AG04449 (cell line): ENCODE results near the gene PRKG1.

Experiments used
- CTCF ChIA-PET: fragments of 350-600 bp; formaldehyde crosslinking; extraction: SDS; loops from one replicate; lab custom pipeline; 2021; ENCODE audit warnings: antibody characterized with exemption; lab: Yijun Ruan, JAX
- POLR2A ChIA-PET: fragments of 400-600, 350-600 bp; formaldehyde crosslinking; extraction: SDS; loops from one replicate; lab custom pipeline; 2020; ENCODE audit warnings: antibody characterized with exemption, inconsistent platforms; lab: Yijun Ruan, JAX
- DNase-seq: peaks from one replicate; pipeline ENCODE4 v3.0.0-alpha.2; 2010; ENCODE audit warnings: low read depth, low spot score
- H3K4me3 ChIP-seq: 2 replicates; pipeline ENCODE4 v1.5.1; 2011; ENCODE audit warnings: low read depth, mild to moderate bottlenecking, control low read depth, low read length
- TF ChIP-seq, protein P1 (sequence below): IDR thresholded peaks from one replicate; pipeline ENCODE4 v1.5.1; 2011; ENCODE audit warnings: mild to moderate bottlenecking, moderate library complexity, low read length, control low read depth, inconsistent platforms; ENCODE audit not compliant: insufficient read depth; ENCODE audit errors: missing control alignments

The PRKG1 gene

DNA sequence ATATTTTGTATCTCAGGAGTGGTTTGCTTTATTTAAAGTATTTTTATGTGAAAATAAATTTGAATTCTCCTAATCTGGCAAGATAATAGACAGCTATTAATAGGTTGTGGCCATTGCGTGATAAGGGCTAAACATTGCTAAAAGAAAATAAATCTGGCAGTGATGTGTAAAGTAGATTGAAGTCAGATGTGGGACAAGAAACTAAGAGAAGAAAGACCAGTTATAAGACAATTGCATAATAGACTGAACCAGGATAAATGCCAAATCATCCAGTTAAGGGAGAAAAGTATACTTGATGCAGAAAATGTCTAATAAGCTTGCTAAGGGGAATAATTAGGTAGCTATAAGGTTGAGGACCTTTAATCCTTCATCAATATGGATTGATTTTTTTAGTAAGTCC, 822.6 kb downstream of the PRKG1 start:
- POLR2A ChIA-PET, result no interaction called here
- TF ChIP-seq, protein P1, sequence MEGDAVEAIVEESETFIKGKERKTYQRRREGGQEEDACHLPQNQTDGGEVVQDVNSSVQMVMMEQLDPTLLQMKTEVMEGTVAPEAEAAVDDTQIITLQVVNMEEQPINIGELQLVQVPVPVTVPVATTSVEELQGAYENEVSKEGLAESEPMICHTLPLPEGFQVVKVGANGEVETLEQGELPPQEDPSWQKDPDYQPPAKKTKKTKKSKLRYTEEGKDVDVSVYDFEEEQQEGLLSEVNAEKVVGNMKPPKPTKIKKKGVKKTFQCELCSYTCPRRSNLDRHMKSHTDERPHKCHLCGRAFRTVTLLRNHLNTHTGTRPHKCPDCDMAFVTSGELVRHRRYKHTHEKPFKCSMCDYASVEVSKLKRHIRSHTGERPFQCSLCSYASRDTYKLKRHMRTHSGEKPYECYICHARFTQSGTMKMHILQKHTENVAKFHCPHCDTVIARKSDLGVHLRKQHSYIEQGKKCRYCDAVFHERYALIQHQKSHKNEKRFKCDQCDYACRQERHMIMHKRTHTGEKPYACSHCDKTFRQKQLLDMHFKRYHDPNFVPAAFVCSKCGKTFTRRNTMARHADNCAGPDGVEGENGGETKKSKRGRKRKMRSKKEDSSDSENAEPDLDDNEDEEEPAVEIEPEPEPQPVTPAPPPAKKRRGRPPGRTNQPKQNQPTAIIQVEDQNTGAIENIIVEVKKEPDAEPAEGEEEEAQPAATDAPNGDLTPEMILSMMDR, result no peak
- peak; percentile 58 for DNase-seq
- CTCF ChIA-PET, result interaction anchor here (1.4 kb wide), 1 partner anchor 11 kb away, joined by 3 read pairs; no protein-coding TSS in a partner anchor
- no peak overlapping the region for H3K4me3 ChIP-seq

DNA sequence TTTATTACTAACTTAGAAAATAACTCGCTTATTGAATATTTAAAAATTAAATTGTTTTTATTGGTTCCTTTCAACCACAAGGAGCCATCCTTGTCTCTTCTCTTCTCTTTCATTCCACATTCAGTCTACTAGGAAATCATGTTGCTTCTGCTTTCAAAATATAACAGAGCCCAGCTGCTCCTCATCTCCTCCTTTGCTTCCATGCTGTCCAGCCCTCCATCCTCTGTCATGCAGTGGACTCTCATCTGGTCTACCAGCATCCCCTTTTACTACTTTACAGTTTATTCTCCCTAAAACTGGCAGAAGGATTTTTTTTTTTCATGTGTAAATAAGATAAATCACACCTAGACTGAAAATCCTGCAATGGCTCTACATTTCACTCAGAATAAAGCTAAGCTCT, 823.3 kb downstream of the PRKG1 start:
- ChIA-PET POLR2A (no interaction called here), CTCF (interaction anchor here (1.4 kb wide), 1 partner anchor 10 kb away, joined by 3 read pairs; no protein-coding TSS in a partner anchor)

DNA sequence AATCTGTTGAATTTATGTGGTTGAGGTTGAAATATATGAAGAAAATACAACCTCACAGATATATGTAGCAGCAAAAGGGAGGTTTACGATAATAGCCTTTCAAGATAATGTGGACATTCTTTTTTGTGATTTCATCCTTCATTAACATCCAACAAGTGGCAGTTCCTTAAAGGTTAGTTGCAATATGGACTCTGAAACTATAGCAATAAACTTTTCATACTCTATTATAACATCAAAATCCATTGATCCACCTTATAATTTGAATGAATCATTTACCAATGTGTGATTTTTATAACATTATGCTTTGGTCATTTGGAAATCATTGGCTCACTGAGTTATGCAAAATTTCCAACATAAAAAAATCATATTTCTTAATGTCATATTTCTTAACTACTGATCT, 825.9 kb downstream of the PRKG1 start:
- no peak for DNase-seq
- H3K4me3 ChIP-seq, result no peak overlapping the region
- TF ChIP-seq, protein P1, result no peak
- POLR2A ChIA-PET, result no interaction called here
- CTCF ChIA-PET, result no interaction called here

More for the DNA sequence above, 823.3 kb downstream of the PRKG1 start:
- TF ChIP-seq, protein P1, result no peak
- no peak overlapping the region for H3K4me3 ChIP-seq
- DNase-seq, result no peak

DNA sequence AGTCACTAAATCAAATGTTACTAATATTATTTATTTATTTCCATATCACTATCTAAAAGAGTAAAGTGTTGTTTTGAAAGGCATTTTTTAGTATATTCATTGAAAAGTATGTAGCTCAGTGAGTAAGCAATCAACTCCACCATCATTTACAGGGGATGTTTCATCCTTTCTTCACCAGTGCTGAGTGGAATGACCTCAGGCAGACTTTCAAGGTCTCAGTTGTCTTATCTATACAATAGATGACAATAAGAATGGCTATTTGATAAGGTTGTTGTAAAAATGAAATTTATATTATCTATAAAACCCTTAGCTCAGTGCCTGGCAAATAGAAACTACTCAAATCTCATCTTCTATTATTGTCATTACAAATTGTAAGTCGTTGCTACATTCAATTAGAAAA, 829.4 kb downstream of the PRKG1 start:
- POLR2A ChIA-PET, result no interaction called here
- CTCF ChIA-PET, result no interaction called here
- no peak for DNase-seq
- TF ChIP-seq, protein P1, result no peak
- H3K4me3 ChIP-seq, result no peak overlapping the region

GRCh38 chr10:51905032-51905431, 830.7 kb downstream of the PRKG1 start:
- ChIA-PET CTCF (no interaction called here), POLR2A (no interaction called here)
- TF ChIP-seq, protein P1, result no peak
- no peak overlapping the region for H3K4me3 ChIP-seq
- DNase-seq, result no peak

DNA sequence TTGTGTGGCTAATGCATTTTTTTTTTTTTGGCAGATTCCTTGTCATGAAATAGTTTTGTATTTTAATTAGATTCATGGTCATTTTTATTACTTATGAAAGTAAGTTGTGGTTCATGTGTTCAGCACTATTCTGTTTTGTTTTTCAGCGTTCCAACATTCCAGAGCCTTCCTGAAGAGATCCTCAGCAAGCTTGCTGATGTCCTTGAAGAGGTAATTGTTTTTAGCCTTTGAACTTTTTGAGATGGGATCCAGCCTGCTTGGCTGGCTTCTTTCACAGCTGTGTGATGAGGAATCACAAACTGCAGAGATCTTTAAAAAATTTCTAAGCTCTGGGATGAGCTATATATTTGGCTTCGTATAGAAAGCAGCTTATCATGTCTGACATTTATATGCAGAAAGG, 833.1 kb downstream of the PRKG1 start:
- TF ChIP-seq, protein P1, result no peak
- CTCF ChIA-PET, result interaction anchor here (1.1 to 1.8 kb wide), 3 partner anchors 10 to 103 kb away, joined by 3 to 5 read pairs (median 3); no protein-coding TSS in a partner anchor
- H3K4me3 ChIP-seq, result no peak overlapping the region
- no peak for DNase-seq
- POLR2A ChIA-PET, result no interaction called here
